HFFc6 (cell line): ENCODE results near the gene GUCD1. TPM values are rescaled to one million over a fixed set of nuclear protein-coding genes. Genes with fewer than 3 reads are reported as not detected.

Experiments
- DNase-seq: peaks from one replicate; pipeline ENCODE4 v3.0.0-alpha.2; 2018
- H3K27ac Mint-ChIP-seq: 2 replicates; pipeline ENCODE4 v1.8.0; 2020; ENCODE audit warnings: mild to moderate bottlenecking, mixed read lengths
- H3K27me3 Mint-ChIP-seq: 2 replicates; pipeline ENCODE4 v1.8.0; 2021; ENCODE audit warnings: mild to moderate bottlenecking, moderate library complexity, mixed read lengths; ENCODE audit not compliant: insufficient read depth
- H3K36me3 Mint-ChIP-seq: 2 replicates; pipeline ENCODE4 v1.8.0; 2021; ENCODE audit warnings: low read depth, mixed read lengths
- H3K4me1 Mint-ChIP-seq: 2 replicates; pipeline ENCODE4 v1.8.0; 2020; ENCODE audit warnings: low read depth, mixed read lengths
- H3K4me3 Mint-ChIP-seq: 2 replicates; pipeline ENCODE4 v1.8.0; 2020; ENCODE audit warnings: mild to moderate bottlenecking, moderate library complexity, mixed read lengths
- H3K9me3 Mint-ChIP-seq: 2 replicates; pipeline ENCODE4 v1.8.0; 2020; ENCODE audit warnings: mild to moderate bottlenecking, mixed read lengths
- total RNA-seq, 6 experiments: library from RNA; stranded (reverse); fragmentation: NEBNext Ultra II Directional; extraction: Animal tissue kit (Norgen Biotek cat#: 25700); gene quantifications; 2 replicates in 1 of 6; 3 replicates in 5 of 6; pipeline ENCODE4 v1.2.3, GENCODE V29; 2021
- TF ChIP-seq, protein P1 (sequence below): fragments of 200-600 bp; sonication (generic); IDR thresholded peaks from 2 replicates; pipeline ENCODE4 v1.5.0; 2021; ENCODE audit warnings: antibody characterized with exemption, mild to moderate bottlenecking

Gene GUCD1
- total RNA-seq, 6 experiments from 2014 or later, result 82.4 to 99.5 (median 89.0) TPM

DNA sequence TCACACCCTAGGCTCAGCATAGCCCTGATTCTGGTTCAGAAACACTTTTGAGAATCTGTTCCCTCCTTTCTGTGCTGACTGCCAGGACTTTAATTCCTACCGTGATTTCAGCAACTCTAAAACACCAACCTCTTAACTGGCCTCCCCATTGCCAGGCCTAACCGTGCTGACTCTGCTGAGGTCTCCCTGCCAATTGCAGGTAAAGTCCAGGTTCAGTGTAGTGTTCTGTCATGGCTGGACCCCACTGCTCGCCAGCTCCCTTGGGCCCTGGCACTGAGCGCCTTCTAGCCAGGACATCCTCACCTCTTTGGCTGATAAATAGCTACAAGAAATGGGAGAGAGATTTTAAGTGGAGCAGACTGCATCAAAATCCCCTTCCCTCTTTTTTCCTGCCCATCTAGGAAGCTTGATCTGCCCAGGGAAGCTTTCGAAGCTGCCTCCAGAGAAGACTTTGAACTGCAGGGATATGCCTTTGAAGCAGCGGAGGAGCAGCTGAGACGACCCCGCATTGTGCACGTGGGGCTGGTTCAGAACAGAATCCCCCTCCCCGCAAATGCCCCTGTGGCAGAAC, 55.1 kb downstream of the GUCD1 start:
- H3K36me3 Mint-ChIP-seq, result no peaks in the 10 kb centered on the region
- H3K27me3 Mint-ChIP-seq, result peaks cover 6% of the 10 kb centered on the region
- H3K4me1 Mint-ChIP-seq, result peaks cover 18% of the 10 kb centered on the region
- no peak overlapping the region for H3K4me3 Mint-ChIP-seq
- no peak overlapping the region for H3K27ac Mint-ChIP-seq
- DNase-seq, result no peak
- H3K9me3 Mint-ChIP-seq, result no peaks in the 10 kb centered on the region
- TF ChIP-seq, protein P1, sequence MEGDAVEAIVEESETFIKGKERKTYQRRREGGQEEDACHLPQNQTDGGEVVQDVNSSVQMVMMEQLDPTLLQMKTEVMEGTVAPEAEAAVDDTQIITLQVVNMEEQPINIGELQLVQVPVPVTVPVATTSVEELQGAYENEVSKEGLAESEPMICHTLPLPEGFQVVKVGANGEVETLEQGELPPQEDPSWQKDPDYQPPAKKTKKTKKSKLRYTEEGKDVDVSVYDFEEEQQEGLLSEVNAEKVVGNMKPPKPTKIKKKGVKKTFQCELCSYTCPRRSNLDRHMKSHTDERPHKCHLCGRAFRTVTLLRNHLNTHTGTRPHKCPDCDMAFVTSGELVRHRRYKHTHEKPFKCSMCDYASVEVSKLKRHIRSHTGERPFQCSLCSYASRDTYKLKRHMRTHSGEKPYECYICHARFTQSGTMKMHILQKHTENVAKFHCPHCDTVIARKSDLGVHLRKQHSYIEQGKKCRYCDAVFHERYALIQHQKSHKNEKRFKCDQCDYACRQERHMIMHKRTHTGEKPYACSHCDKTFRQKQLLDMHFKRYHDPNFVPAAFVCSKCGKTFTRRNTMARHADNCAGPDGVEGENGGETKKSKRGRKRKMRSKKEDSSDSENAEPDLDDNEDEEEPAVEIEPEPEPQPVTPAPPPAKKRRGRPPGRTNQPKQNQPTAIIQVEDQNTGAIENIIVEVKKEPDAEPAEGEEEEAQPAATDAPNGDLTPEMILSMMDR, result no peak

DNA sequence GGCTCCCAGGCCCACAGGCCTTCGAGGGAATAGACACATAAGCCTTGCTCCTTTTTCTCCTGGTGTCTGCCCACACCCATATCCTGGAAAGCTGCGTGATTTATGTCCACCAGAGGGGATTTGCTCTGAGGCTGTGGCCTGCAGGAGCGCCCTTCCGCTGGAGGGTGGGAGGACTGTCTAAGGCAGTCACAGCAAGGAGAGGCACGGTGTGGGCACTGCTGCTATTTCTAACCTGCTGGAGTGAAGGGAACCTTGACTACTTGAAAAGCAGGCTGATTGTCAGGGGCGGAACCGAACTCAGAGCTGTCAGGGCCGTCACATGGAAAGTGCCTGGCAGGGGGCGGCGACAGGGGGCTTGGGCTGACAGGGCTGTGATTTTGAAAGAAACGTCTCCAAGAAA, 56.1 kb downstream of the GUCD1 start:
- Mint-ChIP-seq H3K9me3 (no peaks in the 10 kb centered on the region), H3K36me3 (no peaks in the 10 kb centered on the region), H3K4me1 (peaks cover 17% of the 10 kb centered on the region), H3K27ac (no peak overlapping the region), H3K4me3 (no peak overlapping the region), H3K27me3 (peaks cover 6% of the 10 kb centered on the region)
- TF ChIP-seq, protein P1, result no peak
- no peak for DNase-seq

DNA sequence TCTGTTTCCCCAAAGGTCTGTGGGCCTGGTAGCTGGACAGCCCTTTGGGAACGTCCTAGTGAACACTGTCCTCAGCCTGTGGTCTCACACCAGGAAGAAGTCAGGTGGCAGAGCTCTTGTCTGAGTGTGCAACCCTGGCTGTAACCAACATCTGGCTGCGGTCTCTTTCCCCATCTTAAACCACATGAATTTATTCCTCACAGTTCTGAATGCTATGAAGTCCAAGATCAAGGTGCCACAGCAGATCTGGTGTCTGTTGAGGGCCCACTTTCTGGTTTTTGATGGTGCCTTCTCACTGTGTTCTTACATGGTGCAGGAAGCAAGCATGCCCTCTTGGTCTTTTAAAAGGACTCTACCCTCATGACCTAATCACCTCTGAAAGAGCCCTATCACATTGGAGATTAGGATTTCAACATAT, 57.1 kb downstream of the GUCD1 start:
- peaks cover 6% of the 10 kb centered on the region for H3K27me3 Mint-ChIP-seq
- H3K36me3 Mint-ChIP-seq, result no peaks in the 10 kb centered on the region
- DNase-seq, result no peak
- H3K9me3 Mint-ChIP-seq, result no peaks in the 10 kb centered on the region
- H3K27ac Mint-ChIP-seq, result no peak overlapping the region
- H3K4me1 Mint-ChIP-seq, result peaks cover 7% of the 10 kb centered on the region
- H3K4me3 Mint-ChIP-seq, result no peak overlapping the region
- TF ChIP-seq, protein P1, result no peak

GRCh38 chr22:24496661-24497060, 58.3 kb downstream of the GUCD1 start:
- Mint-ChIP-seq H3K27ac (no peak overlapping the region), H3K4me3 (no peak overlapping the region), H3K4me1 (no peaks in the 10 kb centered on the region), H3K36me3 (no peaks in the 10 kb centered on the region; the same call in 1 of the 2 replicates), H3K9me3 (no peaks in the 10 kb centered on the region), H3K27me3 (peaks cover 6% of the 10 kb centered on the region)
- DNase-seq, result no peak
- TF ChIP-seq, protein P1, result no peak

GRCh38 chr22:24496234-24496633, 58.7 kb downstream of the GUCD1 start:
- H3K4me1 Mint-ChIP-seq, result no peaks in the 10 kb centered on the region
- TF ChIP-seq, protein P1, result no peak
- no peaks in the 10 kb centered on the region; the same call in 1 of the 2 replicates for H3K36me3 Mint-ChIP-seq
- peaks cover 7% of the 10 kb centered on the region for H3K27me3 Mint-ChIP-seq
- no peaks in the 10 kb centered on the region for H3K9me3 Mint-ChIP-seq
- no peak overlapping the region for H3K4me3 Mint-ChIP-seq
- DNase-seq, result no peak
- H3K27ac Mint-ChIP-seq, result no peak overlapping the region

DNA sequence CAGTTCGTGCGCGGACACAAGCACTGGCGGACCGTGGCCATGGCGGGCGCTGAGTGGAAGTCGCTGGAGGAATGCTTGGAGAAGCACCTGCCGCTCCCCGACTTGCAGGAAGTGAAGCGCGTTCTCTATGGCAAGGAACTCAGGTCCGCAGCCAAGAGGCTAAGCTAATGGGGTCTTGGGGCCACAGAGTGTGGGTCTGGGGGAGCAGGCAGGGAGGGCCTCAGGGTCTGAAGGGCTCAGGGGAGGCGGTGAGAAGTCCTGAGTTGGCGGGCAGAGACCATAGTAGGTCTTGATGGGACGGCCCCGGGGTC, 59.6 kb downstream of the GUCD1 start:
- no peak for DNase-seq
- TF ChIP-seq, protein P1, result no peak
- Mint-ChIP-seq H3K4me3 (no peak overlapping the region), H3K9me3 (no peaks in the 10 kb centered on the region), H3K27ac (no peak overlapping the region), H3K4me1 (no peaks in the 10 kb centered on the region), H3K36me3 (no peaks in the 10 kb centered on the region; the same call in 1 of the 2 replicates), H3K27me3 (peaks cover 7% of the 10 kb centered on the region)
